OCI-M1 (cell line): Measurements from ENCODE around the gene ASXL2.
"Not testable (repeated sequence)": the region's sequence is repeated elsewhere in the genome, so short reads cannot be mapped to it uniquely, and the experiment has no call there.

Experiments
- DNase-seq: peaks from one replicate; lab custom pipeline; 2025; lab: John Stamatoyannopoulos, UW

Gene ASXL2

DNA sequence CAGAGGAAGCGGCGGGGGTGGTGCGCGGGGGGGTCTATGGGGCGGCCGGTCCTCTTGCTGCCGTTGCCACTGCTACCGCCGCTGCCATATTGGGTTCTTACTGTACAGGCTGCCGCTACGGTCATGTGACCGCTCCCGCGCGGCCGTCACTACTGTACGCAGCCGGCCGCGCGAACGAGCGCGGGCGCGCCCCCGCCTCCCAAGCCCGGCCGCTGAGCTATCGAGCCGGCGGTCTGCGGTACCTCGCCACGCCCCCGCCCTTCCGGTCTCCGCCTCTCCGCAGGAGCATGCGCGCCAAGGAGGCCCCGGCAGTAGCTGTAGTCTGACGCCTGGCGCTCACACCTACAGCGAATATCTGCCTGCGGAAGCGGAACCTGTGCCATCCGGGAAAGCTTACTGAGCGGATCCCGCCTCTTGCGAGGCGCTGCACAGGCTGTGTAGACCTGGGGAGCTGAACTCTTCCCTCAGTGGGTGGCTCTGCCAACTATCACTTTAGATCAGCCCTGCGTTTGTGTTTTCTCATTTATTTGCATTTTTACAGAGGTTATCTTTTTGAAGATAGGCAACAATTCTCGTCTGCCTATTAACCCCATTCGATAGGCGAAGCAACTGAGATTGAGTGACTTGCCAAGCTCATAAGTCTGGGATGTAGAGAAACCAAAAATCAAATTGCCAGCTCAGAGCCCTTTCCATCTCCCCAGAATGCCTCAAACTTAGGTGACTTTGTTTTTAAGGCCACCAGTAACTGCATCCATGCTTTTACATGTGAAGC is at the start of gene ASXL2:
ASXL2 (minus strand) TSS at position 127 of the 772 bp plus-strand sequence. CDS start 265 bp downstream, outside the sequence.
- DNase-seq, result peak; percentile 99

DNA sequence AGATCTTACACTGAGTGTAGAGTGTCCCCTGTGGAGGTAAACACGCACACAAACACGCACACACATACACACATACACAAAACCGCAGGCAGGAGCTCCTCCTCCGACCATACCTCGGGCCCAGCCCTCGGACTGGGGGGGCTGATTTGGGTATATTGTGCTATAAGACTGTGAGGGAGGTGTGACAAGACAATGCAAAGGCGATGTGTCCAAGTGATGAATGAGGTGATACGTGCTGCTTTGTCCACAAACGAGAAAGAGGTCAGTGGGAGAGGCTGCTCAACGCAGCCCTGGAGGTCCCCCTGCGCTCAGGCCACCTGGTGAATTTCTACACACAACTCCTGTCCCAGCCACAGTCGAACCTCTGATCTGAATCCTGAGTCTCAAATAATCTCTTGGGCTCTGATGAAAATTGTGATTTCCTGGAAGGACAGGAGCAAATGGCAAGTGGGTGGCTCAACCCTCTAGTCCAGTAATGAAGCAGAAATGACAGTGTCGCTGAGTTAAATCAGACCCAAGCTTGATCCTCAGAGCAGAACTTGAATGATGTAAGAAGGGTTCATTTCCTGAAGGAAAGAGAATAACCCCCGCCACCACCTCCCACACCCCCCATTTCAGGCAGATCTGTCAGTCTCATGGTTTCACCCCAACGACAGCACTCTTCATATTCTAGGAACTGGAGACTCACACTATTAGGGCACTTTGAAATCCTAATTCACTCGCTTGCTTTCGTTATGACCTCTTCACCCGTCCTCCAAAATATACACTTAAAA is 48.9 kb upstream of the ASXL2 start:
- DNase-seq, result no peak

GRCh38 chr2:25922501-25922900 is 44.2 kb upstream of the ASXL2 start:
- no peak for DNase-seq

DNA sequence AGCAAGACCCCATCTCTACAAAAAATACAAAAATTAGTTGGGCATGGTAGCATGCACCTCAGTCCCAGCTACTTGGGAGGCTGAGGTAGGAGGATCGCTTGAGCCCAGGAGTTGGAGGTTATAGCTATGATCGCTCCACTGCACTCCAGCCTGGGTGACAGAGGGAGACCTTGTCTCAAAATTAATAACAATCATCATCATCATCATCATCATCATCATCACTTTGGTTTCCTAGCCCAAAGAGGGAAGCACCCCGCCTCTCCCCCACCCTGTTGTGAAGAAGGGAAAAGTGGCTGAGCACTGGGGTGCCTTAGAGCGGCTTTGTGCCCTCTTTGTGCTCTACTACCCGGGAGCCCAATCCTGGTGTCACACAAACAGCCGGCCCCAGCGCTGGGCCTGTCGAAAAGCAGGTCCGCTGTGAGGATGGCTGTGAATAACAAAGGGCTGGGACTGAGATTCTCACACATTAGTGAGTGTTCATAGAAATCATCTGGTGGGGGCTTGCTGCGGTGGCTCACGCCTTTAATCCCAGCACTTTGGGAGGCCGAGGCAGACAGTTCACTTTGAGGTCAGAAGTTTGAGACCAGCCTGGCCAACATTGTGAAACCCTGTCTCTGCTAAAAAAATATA is 42.6 kb upstream of the ASXL2 start:
- no peak for DNase-seq

DNA sequence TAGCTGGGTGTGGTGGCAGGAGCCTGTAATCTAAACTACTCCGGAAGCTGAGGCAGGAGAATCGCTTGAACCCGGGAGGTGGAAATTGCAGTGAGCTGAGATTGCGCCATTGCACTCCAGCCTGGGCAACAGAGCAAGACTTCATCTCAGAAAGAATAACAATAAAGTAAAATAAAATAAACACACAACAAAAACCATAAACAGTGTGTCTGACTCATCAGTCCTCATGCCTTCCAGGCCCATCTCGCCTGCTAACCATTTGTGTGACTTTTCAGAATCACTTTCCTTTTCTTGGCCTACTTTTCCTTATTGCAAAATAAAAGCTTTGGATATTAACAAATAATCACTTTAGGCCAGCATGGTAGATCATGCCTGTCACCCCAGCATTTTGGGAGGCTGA is 42.0 kb upstream of the ASXL2 start:
- DNase-seq, result no peak

GRCh38 chr2:25917832-25918231 is 39.5 kb upstream of the ASXL2 start:
- DNase-seq, result no peak

GRCh38 chr2:25917411-25917810 is 39.1 kb upstream of the ASXL2 start:
- not testable (repeated sequence) for DNase-seq

DNA sequence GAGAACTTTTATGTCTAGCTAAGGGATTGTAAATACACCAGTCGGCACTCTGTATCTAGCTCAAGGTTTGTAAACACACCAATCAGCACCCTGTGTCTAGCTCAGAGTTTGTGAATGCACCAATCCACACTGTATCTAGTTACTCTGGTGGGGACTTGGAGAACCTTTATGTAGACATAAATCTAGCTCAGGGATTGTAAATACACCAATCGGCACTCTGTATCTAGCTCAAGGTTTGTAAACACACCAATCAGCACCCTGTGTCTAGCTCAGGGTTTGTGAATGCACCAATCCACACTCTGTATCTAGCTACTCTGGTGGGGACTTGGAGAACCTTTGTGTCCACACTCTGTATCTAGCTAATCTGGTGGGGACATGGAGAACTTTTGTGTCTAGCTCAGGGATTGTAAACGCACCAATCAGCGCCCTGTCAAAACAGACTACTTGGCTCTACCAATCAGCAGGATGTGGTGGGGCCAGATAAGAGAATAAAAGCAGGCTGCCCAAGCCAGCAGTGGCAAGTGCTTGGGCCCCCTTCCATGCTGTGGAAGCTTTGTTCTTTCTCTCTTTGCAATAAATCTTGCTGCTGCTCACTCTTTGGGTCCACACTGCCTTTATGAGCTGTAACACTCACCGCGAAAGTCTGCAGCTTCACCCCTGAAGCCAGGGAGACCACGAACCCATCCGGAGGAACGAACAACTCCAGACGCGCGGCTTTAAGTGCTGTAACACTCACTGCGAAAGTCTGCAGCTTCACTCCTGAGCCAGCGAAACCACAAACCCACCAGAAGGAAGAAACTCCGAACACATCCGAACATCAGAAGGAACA is 37.9 kb upstream of the ASXL2 start:
- DNase-seq, result peak; percentile 42

GRCh38 chr2:25915411-25915810 is 37.1 kb upstream of the ASXL2 start:
- not testable (repeated sequence) for DNase-seq

- not testable (repeated sequence) for DNase-seq
Measured at GRCh38 chr2:25913696-25913973, 35.3 kb upstream of the ASXL2 start.

- DNase-seq, result peak; percentile 10
Measured at GRCh38 chr2:25912851-25913695, 34.8 kb upstream of the ASXL2 start.

GRCh38 chr2:25909574-25909973 is 31.3 kb upstream of the ASXL2 start:
- DNase-seq, result not testable (repeated sequence)

- no peak for DNase-seq
Measured at GRCh38 chr2:25905126-25905525, 26.8 kb upstream of the ASXL2 start.

DNA sequence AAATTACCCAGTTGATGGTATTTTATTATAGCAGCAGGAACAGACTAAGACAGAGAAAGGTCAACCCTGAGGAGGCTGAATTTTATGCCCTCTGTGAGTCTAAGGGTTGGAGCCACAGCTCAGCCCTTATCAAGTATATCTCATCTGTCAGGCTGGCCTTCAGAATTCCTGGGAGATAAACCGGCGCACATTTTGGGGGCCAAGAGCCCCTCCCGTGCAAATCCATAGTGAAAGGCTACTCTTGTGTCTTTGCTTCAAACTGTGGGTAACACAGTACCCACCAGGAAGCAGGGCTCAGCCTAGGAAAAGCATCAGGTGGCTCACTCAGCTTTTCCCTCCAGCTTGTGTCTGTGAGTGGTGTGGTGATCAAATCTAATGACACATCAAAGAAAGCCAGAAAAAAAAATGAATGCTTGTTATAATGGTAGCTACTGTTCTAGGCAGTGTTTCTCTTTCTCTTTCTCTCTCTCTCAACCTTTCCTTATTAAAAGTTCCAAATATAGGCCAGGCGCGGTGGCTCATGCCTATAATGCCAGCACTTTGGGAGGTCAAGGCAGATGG is 25.0 kb upstream of the ASXL2 start:
- no peak for DNase-seq

DNA sequence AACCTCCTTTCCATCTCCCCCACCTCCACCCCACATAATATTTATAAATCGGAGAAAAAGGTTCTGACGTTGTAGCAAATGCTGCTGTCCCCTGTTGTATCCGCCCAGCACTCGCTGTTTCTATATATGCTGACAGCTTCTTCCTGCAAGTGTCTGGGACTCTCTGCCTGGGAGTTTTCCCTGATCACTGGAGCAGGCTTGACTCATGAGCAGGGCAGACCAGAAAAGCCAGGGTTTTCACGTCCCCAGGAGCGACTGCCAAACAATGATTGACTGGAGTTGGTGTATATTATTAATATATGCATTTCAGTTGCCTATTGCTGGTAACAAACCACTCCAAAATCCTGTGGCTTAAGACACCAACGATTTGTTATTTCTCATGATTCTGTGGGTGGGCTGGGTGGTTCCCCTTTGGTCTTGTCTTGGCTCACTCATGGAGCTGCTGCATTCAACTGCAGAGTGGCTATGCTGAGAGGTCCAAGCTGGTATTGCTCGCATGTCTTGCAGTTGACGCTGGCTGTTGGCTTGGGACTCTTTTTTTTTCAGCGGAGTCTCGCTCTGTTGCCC is 21.2 kb upstream of the ASXL2 start:
- no peak for DNase-seq

DNA sequence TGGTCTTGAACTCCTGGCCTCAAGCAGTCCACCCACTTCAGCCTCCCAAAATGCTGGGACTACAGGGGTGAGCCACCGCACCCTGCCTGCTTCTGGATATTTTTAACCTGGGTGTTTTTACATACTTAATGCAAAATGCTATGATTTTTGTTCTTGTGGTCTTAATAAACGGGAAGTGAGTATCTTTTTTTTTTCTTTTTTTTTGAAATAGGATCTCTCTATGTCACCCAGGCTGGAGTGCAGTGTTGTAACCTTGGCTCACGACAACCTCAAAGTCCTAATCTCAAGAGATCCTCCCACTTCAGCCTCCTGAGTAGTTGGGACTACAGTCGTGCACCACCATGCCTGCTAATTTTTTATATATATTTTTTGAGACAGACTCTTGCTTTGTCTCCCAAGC is 19.2 kb upstream of the ASXL2 start:
- DNase-seq, result peak; percentile 11

DNA sequence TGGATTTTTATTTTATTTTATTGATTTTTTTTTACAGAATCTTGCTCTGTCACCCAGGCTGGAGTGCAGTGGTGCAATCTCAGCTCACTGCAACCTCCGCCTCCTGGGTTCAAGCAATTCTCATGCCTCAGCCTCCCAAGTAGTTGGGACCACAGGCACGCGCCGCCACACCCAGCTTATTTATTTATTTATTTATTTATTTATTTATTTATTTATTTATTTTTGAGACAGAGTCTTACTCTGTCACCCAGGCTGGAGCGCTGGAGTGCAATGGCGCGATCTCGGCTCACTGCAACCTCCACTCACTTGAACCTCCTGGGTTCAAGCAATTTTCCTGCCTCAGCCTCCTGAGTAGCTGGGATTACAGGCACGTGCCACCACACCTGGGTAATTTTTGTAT is 18.0 kb upstream of the ASXL2 start:
- DNase-seq, result not testable (repeated sequence)

DNA sequence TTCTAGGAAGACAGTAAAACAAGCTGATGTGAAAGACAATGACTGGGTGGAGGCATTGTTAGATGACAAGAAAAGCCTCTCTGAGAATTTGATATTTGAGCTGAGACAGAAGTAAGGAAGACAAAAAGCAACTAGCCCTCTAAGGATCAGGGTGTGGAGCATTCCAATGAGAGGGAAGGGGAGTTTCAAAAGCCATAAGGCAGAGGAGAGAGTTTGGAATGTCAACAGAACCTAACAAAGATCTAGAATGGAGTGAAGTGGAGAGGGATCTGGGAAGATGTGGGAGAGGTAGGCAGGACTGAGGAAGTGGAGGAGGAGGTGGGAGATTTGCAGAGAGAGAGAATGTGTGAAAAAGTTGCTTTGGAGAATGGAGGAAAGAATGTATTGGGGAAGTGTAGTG is 17.3 kb upstream of the ASXL2 start:
- DNase-seq, result no peak

GRCh38 chr2:25895018-25895417 is 16.7 kb upstream of the ASXL2 start:
- DNase-seq, result no peak

GRCh38 chr2:25894135-25894830 is 16.0 kb upstream of the ASXL2 start:
- no peak for DNase-seq
